HG03521 (cell line): ENCODE results near the gene SIRT7.

Experiments used
- ATAC-seq: cut with Tn5 transposase; IDR thresholded peaks from one replicate; pipeline ENCODE4 v1.9.1; 2021; ENCODE audit warnings: mild to moderate bottlenecking, moderate library complexity; ENCODE audit not compliant: unreplicated experiment

Gene SIRT7

GRCh38 chr17:81917565-81918332 is at the start of gene SIRT7:
Gene SIRT7 (minus strand): TSS chr17:81918176. CDS start chr17:81918131, 45 bp downstream.
- peak; percentile 56 for ATAC-seq

DNA sequence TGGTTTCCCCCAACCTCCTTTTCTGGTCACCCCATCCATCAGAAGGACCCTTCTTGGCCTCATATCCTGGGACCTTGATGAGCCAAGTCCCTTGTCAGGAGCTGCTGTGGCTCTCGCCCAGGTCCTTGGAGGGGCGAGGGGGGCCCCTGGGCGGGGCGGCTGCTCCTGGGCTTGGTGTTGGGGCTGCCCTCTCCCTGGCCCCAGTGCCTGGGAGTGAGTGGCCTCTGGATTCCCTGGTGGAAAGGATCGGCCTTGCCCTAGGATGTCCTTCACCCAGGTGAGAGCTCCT is 49.2 kb upstream of the SIRT7 start:
- no peak for ATAC-seq

GRCh38 chr17:81966343-81967243 is 48.6 kb upstream of the SIRT7 start:
- no peak for ATAC-seq

DNA sequence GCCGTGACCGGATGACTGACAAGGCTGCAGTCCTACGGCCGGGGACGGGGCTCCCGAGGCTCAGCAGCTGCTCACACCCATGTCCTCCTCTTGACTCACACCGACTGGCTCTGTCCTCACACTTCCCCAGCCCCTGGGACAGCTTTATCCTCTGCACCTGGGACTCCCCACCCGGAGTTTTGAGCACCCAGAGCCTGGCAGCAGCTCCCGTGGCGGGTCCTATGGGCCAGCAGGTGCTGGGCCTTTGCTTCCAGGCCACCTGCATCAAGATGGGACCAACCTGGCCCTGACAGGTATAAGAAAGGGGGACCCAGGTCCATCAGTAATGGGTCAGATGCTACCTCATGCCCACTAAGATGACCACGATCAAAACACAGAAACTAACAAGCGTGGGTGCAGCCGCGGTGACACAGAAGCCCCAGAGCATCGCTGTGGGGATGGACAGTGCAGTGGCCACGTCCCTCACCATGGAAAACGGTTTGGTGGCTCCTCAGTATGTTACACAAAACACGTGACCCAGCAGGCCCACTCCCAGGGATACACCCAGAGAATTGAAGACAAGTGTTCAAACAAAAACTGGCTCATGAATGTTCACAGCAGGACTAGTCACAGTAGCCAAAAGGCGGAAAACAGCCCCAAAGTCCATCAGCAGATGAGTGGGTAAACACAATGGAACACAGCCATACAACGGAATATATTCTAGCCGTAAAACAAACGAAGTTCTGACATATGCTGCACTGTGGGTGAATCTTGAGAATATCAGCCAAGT is 46.3 kb upstream of the SIRT7 start:
- ATAC-seq, result no peak

GRCh38 chr17:81962499-81963441 is 44.8 kb upstream of the SIRT7 start:
- no peak for ATAC-seq

- ATAC-seq, result no peak
Observed at GRCh38 chr17:81961521-81962498, 43.8 kb upstream of the SIRT7 start.

DNA sequence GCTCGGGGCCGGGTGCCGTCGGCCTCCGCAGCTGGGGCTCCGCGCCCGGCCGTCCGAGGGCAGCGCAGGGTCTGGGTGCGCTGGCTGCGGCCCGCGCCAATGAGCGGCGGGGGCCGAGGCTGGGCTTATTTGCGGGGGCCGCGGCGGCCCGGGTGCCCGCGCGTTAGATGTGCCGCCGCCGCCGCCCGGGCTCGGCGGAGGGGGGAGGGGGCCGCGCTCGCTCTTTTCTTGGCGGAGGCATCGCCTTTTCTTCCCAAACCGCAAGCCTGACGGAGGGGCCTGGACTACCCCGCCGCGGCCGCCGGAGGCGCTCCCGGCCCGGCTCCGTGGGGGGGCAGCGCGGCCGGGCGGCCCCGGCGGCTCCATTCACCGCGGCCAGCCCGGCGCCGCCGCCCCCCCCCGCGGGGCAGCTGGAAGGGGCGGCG is 43.1 kb upstream of the SIRT7 start, which contains the start of gene NOTUM:
Gene NOTUM (minus strand): TSS at position 101 of the 425 bp plus-strand sequence. CDS start 278 bp downstream, outside the sequence.
- no peak for ATAC-seq

DNA sequence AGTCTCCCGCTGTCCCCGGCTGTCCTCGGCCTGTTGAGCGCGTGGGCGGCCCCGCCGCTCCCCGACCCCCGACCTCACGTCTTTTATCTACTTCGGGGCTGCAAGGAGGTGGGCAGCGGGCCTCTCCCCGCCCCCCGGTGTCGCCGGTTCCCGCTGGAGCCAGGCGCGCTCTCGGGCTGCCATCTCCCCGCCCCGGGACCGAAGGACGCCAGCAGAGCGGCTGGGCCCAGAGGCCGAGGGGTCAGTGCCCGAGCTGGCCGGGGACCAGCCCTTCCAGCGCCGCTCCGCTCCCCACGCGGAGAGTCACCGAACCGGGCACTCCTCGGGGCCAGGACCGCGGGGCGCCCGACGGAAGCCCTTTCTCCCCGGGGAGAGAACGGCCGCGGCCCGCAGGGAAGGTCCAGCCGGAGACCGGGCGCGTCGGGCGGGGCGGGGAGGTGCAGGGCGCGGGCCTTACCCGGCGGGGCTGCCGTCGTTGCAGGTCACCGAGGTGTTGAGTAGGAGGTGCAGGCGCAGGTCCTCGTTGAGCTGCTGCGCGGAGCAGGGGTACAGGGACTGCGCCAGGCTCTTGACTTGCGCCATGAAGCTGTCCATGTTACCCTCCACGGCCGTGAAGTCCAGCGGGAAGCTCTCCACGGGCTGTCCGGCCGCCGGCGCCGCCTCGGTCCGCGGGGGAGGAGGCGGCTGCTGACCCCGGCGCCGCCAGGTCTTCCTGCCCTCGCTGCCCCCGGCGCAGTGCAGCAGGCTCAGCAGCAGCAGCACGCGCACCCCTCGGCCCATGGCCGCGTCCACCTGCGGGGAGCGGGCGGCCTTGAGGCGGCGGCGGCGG is 42.4 kb upstream of the SIRT7 start:
- no peak for ATAC-seq

DNA sequence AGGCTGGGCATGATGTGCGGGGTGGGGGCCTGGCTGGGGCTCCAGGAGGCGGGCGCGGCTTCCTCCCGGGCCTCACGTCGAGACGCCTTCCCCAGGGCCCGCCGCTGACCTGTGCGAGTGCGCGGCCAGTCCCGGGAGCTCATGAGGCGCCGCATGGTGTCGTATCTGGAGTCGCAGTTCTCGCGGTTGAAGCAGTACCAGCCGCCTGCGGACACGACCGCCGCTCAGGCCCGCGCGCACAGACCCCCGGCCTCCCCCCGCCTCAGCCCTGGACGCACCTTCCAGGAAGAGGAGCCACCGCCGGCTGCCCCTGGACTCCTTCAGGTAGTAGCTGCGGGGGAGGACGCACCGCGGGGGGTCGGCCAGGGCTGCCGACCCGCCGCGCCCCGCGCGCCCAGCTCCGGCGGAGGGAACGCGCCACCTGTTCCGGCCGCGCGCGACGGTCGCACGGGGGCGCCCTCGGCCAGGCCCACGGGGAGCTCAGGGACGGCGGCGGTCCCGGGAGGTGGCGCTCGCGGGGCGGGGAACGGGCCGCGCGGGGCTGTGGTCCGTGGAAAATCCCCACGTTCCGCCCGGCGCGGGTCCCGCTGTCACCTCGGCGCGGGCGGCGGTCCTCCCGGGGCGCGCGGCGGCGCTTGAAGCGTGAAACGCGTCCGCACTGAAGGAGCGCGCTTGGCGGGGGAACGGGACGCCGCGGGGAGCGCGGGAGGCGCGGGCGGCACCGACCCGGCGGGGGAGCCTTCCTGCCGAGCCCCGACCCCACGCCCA is 41.6 kb upstream of the SIRT7 start:
- no peak for ATAC-seq

DNA sequence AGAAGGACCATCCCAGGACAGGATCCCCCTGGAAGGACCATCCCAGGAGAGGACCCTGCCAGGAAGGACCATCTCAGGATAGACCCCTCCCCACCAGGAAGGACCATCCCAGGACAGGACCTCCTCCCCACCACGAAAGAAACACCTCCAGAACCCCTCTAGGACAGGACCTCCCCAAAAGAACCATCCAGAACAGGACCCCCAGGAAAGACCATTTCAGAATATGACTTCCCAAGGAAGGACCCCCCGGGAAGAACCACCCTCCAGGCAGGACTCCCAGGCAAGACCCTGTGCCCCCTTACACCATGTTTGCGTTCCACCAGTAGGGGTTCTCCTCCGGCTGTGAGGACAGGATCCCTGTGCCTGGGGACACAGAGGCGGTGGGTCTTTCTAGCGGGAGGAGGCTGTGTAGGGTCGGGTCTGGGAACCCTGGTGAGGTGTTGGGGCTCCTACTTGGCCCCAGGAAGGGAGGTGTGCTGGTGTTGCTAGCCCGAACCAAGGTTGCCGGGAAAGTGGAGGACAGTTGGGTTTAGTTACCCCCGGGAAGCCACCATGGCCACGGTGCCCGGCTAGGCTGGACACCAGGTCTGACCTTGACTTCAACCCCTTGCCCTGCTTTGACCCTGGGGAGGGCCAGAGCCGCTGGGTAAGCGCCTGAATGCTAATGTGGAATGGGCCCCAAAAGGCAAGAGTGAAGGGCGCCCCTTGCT is 40.8 kb upstream of the SIRT7 start:
- ATAC-seq, result no peak

DNA sequence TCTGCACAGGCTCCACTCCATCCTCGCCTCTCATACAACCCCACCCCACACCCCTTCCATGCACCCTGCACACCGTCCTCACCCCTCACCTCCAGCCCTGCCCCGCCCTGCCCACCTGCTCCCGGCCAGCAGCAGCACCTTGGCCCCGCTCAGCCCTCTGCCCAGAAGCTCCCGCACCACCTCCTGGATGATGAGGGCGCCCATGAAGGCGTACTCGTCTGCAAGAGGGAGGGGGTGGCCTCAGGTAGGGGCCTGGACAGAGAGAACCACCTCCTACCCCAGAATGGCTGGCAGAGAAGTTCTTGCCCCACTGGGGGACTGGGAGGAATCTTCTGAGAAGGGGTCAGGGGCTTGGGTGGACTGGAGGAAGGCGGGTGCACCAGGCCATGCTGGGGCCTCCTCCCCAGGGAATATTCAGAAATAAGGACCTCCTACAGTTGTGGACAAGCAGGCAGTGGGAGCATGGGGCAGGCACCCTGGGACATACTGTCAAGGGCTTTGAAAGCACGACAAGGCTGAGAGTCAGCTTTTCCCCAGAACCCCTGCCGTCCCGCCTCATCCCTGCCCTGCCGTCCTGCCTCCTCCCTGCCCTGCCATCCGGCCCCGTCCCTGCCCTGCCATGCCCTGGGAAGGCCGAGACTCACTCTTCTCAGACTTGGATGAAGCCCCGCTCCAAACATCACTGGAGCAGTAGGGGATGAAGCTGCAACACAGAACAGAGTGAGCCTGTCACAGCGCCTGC is 39.9 kb upstream of the SIRT7 start:
- no peak for ATAC-seq

- no peak for ATAC-seq
Observed at GRCh38 chr17:81956607-81957589, 38.9 kb upstream of the SIRT7 start.

DNA sequence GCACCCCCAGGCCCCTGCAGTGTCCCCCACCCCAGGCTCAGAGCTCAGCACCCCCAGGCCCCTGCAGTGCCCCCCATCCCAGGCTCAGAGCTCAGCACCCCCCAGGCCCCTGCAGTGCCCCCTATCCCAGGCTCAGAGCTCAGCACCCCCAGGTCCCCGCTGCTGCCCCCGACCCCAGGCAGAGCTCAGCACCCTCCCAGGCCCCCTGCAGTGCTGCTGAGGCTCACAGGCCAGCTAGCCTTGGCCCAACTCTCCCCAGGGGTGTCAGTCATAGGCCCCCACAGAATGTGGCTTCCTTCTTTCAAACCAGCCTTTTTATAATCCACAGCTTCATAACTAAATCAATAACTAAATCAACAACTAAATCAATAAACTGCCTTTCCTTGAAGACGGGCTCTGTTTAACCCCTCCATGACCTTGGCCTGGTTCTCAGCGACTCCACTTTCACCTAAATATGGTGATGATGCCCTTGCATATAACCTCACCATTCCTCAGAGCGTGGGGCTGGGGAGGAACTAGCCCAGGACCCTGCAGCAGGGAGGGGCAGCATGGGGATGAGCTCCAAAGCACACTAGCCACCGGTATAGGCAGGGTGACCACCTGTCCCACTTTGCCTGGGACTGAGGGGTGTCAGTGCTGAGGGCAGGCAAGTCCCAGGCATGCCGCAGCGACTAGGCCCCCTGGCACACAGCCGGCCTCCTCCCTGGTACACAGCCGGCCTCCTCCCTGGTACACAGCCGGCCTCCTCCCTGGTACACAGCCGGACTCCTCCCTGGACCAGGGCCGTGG is 38.0 kb upstream of the SIRT7 start:
- no peak for ATAC-seq

DNA sequence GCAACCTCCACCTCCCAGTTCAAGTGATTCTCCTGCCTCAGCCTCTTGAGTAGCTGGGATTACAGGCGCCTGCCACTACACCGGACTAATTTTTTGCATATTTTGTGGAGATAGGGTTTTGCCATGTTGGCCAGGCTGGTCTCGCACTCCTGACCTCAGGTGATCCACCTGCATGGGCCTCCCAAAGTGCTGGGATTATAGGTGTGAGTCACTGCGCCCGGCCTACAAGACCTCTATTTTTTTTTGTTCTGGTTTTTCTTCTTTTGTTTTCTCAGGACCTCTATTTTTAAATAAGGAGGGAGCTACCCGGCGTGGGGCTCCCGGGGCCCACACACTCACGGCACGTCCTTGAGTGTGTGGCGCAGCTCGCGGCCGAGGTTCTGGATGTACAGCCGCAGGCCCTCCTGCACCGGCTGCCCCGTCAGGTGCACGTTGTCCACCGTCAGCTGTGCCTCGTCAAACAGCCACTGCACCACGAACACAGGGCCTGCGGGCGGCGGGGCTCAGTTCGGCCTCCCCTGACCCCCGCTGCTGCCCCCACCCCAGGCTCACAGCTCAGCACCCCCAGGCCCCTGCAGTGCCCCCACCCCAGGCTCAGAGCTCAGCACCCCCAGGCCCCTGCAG is 37.2 kb upstream of the SIRT7 start:
- ATAC-seq, result no peak
